Germinal center (tissue), 1 donor: ENCODE results near the gene ACSBG1.
A peak's percentile ranks its signal among the peaks of the same experiment; 100 is the strongest.

ENCODE experiments used
- DNase-seq: peaks from one replicate; pipeline ENCODE4 v3.0.0; 2012; ENCODE audit warnings: mixed read lengths, low spot score

The ACSBG1 gene, protein sequence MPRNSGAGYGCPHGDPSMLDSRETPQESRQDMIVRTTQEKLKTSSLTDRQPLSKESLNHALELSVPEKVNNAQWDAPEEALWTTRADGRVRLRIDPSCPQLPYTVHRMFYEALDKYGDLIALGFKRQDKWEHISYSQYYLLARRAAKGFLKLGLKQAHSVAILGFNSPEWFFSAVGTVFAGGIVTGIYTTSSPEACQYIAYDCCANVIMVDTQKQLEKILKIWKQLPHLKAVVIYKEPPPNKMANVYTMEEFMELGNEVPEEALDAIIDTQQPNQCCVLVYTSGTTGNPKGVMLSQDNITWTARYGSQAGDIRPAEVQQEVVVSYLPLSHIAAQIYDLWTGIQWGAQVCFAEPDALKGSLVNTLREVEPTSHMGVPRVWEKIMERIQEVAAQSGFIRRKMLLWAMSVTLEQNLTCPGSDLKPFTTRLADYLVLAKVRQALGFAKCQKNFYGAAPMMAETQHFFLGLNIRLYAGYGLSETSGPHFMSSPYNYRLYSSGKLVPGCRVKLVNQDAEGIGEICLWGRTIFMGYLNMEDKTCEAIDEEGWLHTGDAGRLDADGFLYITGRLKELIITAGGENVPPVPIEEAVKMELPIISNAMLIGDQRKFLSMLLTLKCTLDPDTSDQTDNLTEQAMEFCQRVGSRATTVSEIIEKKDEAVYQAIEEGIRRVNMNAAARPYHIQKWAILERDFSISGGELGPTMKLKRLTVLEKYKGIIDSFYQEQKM

DNA sequence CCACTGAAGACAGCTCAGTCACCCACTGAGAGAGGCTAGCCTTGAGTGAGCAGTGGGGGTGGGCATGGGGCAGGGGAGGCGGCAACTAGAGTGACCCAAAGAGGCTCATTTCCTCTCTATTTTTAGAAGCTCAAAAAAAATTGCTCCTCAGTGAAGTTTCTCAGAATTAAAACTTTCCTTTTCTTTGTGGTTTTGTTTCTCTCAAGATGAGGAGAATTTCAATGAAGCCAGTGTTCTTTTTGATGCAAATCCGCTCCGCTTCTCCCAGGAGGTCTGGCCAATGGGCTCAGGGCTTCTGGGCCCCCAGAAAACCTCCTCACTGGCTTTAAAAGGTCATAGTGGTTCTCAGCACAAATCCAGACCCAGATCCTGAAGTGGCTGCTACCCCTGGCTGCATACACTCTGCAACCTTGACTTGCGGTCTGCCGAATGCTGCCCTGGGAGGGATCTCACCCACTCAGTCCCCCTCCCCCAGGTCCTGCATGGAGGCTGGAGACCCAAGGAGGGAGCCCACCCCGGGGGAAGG, at the start of gene ACSBG1:
ACSBG1 (minus strand) TSS at position 51 of the 526 bp plus-strand sequence. CDS start 64 bp downstream, outside the sequence.
- no peak for DNase-seq

DNA sequence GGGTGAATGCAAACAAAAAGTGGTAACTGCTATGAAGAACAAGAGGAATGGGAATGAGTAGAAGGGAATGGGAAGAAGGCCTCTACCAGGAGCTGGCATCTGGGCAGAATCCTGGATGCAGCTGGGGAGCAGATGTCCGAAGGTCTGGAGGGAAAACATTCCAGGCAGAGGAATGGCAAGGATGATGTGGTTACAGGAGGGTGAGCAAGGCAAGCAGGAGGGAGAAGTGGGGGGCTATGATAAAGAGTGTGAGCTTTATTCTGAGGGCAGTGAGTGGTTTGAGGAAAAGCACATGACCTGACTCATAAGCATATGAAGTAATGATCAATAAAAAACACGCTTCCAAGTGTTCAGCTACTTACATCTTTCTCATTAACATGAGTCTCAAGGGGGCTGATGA, 48.0 kb upstream of the ACSBG1 start:
- DNase-seq = no peak

DNA sequence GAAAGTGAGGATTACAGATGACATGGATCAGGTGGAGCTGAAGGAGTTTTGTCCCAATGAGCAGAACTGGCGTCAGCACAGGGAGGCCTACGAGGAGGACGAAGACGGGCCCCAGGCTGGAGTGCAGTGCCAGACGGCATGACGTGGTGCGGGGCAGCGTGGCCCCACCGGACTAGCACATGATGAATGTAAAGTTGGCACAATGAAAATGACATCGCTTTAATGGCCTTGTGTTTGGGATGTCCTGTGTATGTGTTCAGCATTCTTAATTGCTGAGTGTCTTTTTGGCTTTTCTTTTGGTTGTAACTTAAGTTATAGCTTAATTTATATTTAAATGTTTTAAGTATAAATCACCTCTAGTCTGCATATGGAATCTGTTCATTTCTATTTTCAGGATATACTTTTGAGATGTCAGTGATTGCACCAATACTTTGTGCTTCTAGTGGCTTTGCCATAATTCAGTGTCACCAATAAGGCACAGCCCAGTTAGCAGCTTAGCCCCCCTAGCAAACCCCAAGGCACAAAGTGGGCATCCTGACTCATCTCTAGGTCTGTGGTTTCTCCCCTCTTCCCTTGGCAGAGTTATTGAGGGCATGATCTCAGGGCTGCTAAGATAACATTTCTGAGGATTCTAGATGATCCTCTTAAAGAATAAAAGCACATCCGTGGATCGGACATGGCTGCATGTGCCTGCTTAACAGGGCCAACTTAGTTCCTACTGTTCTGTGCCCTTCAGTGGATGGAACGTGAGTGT, 46.1 kb upstream of the ACSBG1 start:
- no peak for DNase-seq

DNA sequence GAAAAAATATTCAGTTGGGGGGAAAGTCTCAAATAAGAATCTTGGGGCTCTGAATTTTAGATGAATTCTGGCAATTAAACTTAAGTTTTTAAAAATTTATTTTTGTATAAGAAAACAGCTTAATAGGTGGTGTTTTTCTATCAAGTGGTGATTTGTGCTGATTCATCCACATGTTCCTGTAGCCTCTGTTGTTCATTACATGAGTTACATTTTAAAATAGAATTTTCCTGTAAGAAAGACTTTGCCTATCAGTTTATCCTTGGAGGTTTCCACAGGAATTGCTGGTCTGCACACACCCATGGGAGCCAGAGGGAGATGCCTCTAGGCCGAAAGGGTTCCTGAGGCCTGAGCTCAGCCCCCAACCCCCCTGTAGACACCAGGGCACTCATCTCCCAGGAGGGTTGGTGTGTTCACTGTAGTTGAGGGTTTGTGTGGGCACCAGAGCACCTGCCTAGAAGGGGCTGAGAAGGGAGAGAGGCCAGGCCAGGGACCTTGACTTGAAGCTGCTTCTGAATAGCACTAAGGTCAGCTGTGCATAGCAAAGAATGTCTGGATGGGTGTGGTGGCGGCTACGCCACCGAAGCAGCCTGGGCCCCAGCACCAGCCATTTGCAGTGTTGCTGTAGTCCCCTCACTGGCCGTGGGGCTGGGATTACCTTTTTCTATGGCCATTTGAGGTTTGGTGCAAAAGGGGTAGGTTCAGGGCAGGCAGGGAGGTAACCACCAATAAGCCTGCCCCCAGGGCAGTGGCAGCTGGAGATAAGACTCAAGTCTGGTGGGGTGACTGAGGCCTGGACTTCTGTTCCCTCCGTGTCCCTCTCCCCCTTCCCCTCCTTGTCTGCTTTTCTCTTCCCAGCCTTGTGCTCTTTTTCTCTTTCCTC, 41.9 kb upstream of the ACSBG1 start:
- DNase-seq = no peak

DNA sequence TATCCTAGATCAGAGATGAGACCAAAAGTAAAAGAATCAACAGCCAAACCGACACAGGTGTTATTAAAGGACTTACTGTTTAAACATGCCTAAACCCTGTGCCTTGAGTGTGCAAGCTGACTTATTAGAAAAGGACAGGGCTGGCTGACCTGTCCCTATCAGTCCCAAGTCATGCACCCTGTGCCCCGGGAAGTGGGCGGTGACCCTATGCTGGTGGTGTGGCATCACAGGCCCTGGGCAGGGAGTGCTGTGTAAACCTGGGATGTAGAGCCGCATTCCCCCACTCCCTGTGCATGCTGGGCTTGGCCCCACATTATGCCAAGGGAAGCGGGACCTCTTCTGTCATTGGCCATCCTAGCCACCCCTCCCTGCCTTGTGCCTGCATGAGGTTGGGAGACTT, 40.6 kb upstream of the ACSBG1 start:
- DNase-seq = no peak

DNA sequence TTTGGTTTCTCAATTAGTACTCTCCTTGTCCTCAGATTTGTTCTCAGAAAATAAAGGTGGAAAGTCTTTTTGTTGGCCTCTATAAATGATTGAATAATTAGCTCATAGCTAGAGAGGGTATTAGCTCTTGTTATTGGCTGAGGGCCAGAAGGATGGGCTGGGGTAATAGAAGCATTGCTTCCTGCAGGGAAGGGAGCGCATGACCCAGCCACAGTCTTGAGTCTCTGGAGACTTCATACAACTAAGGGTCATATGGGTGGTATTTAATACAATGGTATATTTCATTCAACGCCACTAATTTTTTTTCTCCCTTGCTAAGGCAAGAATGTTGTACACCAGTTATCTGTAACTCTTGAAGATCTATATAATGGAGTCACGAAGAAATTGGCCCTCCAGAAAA, 38.4 kb upstream of the ACSBG1 start:
- no peak for DNase-seq

DNA sequence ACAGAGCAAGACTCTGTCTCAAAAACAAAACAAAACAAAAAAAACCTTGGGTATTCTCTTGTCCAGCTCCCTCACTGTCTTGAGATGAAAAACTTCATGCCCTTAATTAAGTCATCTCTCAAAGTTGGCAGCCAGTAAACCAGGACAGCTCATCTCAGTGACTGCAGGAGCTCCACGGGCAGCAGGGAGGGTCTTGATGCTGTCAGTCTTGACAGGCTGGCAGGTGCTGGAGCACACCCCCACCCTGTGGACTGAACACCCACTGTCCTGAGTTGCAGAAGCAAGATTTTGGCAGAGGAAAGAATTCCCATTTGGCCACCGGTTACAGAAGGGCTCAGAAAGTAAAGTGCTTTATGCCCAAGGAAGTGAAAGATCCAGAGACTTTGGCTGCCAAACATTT, 38.0 kb upstream of the ACSBG1 start:
- no peak for DNase-seq

DNA sequence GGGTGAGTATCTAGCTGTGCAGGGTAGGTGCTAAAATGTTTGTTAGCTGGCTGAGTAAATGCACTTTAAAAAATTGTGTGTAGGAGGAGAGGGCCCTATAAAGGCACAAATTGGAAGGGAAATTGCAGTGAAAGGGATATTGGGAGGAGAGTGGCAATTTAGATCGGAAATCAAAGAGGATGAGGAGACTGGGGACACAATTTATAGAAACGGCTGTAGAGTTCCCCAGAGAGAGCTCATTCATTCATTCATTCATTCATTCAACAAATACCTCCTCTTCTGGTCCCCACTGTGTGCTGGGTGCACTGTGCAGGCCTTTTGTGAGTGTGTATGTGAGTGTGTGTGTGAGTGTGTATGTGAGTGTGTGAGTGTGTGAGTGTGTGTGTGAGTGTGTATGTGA, 32.4 kb upstream of the ACSBG1 start:
- no peak for DNase-seq

DNA sequence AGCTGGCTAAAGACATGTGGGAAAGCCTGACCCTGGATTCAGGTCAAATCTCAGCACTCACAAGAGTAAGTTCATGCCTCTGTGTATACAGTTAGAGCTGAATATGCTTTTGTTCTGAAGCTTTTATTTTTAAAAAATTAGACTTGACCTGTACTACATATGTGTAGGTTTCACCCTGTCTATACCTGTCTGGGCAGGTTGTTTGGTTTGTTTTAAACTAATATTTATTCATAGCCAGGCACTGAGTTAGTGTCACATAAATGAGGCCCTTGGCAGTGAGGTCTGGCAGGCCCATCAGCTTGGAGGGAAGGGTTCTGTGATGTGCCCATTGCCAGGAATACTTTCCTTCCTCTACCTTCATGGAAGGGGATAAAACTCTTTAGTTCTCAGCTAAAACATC, 31.9 kb upstream of the ACSBG1 start:
- DNase-seq = no peak

DNA sequence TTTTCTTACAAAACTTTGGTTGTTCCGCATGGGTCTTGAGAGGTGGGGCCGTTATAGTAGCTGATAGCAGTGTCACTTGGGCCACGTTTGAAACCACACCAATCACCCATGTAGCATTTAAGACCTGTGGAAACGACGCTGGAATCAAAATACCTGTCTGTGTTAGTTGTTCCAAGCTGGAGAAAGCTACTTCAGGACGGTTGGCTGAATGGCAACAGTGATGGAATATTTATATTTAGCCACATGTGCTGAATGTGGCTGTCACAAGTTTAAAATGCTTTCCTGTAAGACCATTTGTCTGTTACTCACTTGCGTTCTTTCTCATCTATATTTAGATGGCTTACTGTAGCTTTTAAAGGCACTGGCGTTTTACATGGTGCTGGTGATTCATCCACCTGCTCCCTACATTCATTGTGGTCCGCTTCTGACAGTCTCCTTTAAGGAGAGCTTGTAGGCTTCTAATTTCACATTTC, 31.4 kb upstream of the ACSBG1 start:
- no peak for DNase-seq

DNA sequence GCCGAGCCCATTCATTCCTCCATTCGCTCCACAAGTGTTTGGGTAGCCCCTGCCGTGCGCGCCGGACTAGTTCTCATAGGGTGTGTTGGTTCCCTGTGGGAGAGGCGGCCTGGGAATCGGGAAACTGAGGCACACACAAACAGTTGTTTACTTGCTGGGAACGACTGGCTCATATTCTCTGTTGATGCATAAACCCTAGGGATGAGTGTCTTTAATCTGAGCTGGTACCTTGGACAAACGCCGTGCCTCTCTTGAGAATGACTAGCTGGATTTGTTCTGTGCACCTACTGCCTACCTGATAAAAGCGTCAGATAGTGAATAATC, 30.7 kb upstream of the ACSBG1 start:
- no peak for DNase-seq

DNA sequence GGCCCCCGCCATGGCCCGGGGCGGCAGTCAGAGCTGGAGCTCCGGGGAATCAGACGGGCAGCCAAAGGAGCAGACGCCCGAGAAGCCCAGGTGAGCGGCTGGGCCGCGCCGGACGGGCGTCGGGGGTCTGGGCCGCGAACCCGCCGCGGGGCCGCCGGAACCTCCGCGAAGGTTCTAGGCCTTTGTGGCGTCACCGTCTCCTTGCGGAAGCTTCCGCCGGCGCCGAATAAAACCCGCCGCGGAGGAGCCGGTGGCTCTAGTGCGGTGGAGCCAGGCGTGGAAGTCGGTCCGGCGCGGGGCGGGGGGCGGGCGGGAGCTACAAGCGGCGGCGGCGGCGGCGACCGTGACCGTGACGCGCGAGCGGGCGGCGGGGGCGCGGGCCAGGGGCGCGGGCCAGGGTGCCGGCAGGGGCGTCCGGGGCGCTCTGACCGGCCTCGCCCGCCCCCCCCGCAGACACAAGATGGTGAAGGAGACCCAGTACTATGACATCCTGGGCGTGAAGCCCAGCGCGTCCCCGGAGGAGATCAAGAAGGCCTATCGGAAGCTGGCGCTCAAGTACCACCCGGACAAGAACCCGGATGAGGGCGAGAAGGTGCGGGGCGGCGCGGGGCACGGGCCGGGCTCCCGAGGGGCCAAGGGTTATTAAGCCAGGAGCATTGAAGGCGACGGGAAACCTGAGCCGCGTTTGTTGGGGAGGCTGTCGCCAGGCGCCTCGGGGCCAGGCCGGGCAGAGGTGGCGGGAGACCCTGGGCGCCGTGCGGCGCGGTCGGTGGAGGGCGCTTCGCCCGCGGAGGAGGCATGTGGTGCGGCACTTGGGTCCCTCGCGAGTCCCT, 30.2 kb upstream of the ACSBG1 start, which contains the start of gene DNAJA4:
DNAJA4 (plus strand) TSS at position 259 of the 833 bp plus-strand sequence; CDS start at position 461, 202 bp downstream.
- peak; percentile 78 for DNase-seq

DNA sequence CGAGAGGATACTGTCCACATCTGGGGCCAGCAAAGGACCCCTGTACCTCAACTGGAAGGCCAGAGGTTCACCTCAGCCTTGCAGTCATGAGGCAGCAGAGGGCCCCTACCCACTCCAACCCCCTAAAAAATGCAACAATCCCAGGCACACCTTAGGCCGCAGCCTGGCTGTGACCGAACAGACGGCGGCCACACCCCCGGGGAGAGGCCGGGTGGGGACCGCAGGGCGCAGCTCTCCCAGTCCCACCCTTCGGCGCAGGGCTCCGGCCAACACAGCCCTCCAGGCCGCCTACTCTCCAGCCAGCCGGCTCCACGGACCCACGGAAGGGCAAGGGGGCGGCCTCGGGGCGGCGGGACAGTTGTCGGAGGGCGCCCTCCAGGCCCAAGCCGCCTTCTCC, 29.5 kb upstream of the ACSBG1 start:
- no peak for DNase-seq

DNA sequence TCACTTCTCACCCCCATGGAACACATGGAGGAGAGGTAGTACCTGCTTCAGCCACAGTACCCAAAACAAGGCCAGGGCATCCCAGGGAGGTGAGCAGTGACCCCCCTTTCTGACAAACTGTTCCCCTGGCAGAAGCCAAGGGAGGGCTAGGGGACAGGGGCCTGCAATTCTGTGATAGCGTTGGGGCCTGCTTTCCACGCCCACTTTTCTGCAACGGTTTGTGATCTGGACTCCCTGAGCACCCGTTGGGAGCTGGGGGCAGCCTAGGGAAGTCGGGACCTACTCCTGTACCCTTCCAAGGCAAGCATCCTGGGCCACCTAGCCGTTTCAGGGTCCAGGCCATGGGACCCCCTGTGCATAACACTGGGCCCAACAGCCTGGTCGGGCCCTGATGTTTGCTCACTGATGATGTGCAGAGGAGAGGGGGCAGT, 29.0 kb upstream of the ACSBG1 start:
- peak; percentile 44 for DNase-seq

DNA sequence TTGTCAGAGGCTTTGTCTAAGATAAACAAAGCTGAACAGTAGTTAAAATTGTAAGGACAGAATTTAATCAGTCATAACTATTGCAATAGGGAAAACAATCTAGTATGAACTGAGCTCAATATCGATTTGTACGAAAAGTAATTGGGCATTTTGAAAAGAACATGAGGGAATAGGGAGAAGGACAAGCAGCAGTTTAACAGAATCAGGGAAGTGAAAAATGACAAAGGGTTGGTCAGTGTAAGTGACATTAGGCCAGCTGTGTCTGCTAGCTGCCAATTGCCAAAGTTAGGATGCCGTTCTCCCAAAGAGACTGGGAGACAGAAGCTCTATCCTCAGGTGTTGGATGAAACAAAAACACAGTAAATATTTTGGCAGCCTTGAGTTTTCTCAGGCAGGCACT, 26.7 kb upstream of the ACSBG1 start:
- no peak for DNase-seq

DNA sequence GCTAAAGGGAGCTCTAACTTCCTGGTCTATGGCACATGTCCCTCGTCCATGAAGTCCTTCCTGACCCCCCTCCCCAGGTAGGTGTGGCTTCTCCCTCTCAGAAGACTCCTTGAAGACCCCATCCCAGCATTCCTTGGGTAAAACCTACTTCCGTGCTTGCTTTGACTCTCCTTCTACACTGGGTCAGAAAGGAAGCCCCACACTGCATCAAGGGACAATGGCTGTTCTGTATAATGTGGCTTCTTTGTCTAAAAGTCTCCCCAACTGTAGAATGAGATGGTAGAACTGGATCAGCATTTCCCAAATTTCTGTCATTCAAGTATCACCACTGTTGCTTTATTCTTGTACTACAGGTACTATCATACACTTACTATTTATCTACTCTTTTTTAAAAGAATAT, 26.1 kb upstream of the ACSBG1 start:
- no peak for DNase-seq

DNA sequence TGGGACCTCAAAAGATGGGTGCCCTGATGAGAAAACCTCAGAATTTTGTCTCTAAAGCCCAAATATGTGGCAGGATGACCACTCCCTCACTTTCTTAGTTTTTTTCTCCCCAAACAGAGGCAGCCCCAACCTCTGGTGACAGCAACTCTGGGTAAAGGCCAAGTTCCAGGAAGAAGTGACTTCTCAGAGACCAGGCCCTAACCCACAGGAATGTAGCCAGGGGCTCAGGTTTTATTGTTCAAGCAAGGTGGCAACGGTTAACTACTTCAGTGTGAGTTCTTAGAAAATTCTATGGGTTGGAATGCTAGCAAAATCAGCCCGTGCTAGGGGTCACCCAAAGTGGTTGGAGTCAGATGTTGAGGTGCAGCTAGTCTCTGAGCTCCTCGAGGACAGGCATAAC, 24.9 kb upstream of the ACSBG1 start:
- DNase-seq = no peak

DNA sequence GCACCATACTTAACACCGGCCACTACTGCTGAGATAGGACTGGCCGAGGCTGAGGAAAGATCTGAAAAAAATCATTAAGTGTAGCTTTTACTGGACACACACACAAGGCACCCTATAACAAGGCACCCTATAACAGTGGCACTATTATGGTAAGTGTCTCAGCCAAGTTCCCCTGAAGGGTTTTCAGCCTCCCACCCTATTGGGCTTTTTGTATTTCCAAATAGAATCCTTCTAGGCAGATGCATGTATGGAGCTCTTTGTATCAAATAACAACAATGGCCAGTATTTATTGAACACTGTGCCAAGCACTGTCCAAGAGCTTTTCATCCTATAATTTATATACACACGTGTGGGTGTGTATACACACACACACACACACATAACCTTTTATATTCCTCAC, 23.3 kb upstream of the ACSBG1 start:
- no peak for DNase-seq

DNA sequence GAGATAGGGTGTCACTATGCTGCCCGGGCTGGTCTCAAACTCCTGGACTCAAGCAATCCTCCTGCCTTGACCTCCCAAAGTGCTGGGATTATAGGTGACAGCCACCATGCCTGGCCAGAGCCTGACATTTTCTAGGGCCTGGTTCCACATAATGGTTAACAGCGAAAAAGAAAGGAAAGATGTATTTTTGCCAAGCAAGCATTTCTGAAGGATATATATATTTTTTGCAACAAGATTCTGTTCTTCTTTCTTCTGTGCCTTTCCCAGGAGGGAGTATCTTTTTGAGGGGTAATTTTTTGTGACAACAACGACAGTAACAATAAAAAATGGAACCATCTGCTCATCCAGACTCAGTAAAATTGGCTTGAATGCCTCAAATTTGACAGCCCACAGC, 21.7 kb upstream of the ACSBG1 start:
- DNase-seq = no peak

DNA sequence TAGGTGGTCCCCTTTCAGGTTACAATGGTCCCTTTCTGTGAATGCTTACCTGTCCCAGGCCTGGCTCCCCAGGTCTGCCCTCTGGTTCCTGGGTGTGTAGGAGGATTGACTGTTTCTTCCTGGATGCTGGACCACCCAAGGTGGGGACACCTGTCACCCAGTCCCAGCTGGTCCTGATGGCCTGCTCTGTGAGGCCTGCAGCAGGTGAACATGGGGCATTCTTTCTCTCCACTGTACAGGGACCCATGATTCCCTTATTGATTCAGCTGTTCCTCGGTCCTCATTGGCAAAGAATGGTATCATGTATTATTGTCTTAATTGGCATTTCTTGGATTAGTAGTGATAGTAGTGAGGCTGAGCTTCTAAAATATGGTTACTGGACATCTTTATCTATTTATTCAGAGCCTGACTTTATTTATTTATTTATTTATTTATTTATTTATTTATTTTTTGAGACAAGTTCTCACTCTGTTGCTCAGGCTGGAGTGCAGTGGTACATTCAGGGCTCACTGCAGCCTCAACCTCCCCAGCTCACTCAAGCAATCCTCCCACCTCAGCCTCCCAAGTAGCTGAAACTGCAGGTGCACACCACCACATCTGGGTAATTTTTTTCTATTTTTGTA, 21.2 kb upstream of the ACSBG1 start:
- no peak for DNase-seq
